Caco-2 (cell line): Measurements from ENCODE around the gene PTPN23. TPM values are rescaled to one million over a fixed set of nuclear protein-coding genes. Genes with fewer than 3 reads are reported as not detected.
"Not testable (repeated sequence)": the region's sequence is repeated elsewhere in the genome, so short reads cannot be mapped to it uniquely, and the experiment has no call there.

ENCODE experiments used
- BruUV-seq: library from RNA; stranded (reverse); fragments of 400-500 nt; replicated peaks from 2 replicates; lab custom pipeline; 2021; lab: Mats Ljungman, UMichigan
- CTCF ChIA-PET: fragments of 300-600 bp; sonication (Branson Sonifier 250); formaldehyde crosslinking; loops from one replicate; lab custom pipeline; 2022; ENCODE audit warnings: antibody characterized with exemption; lab: Charles Lee
- POLR2A ChIA-PET: fragments of 300-600 bp; sonication (Branson Sonifier 250); formaldehyde crosslinking; loops from one replicate; lab custom pipeline; 2022; ENCODE audit warnings: antibody characterized with exemption; lab: Charles Lee
- DNase-seq, 2 experiments: peaks; one replicate each; pipeline versions ENCODE4 v3.0.0 to v3.0.0-alpha.2; 2020 to 2022
- H3K27me3 ChIP-seq: replicated peaks from 2 replicates; pipeline ENCODE4 v1.6.0; 2011; ENCODE audit warnings: low read length; ENCODE audit not compliant: control insufficient read depth, insufficient read depth
- H3K36me3 ChIP-seq: 2 replicates; pipeline ENCODE4 v1.5.1; 2011; ENCODE audit warnings: low read length; ENCODE audit not compliant: control insufficient read depth, insufficient read depth
- H3K4me1 ChIP-seq: fragments of 250-450 bp; sonication (Bioruptor Pico); 2 replicates; pipeline ENCODE4 v1.5.1; 2020; ENCODE audit warnings: mild to moderate bottlenecking
- H3K4me3 ChIP-seq: 2 replicates; pipeline ENCODE4 v1.5.1; 2011; ENCODE audit warnings: low read depth, mild to moderate bottlenecking, control low read depth, low read length
- H3K9me3 ChIP-seq: fragments of 250-450 bp; sonication (Bioruptor Pico); 2 replicates; pipeline ENCODE4 v1.5.1; 2020; ENCODE audit warnings: mild to moderate bottlenecking, moderate library complexity
- H3K27ac Mint-ChIP-seq: one replicate; pipeline ENCODE4 v1.8.0; 2022; ENCODE audit warnings: mixed read lengths; ENCODE audit not compliant: unreplicated experiment
- H3K27me3 Mint-ChIP-seq: one replicate; pipeline ENCODE4 v1.8.0; 2022; ENCODE audit warnings: mixed read lengths; ENCODE audit not compliant: insufficient read depth, unreplicated experiment
- H3K36me3 Mint-ChIP-seq: one replicate; pipeline ENCODE4 v1.8.0; 2022; ENCODE audit warnings: mild to moderate bottlenecking, mixed read lengths; ENCODE audit not compliant: insufficient read depth, unreplicated experiment
- H3K4me1 Mint-ChIP-seq: one replicate; pipeline ENCODE4 v1.8.0; 2022; ENCODE audit warnings: low read depth, mixed read lengths; ENCODE audit not compliant: unreplicated experiment
- H3K4me3 Mint-ChIP-seq: one replicate; pipeline ENCODE4 v1.8.0; 2022; ENCODE audit warnings: mild to moderate bottlenecking, moderate library complexity, mixed read lengths; ENCODE audit not compliant: unreplicated experiment
- H3K9me3 Mint-ChIP-seq: one replicate; pipeline ENCODE4 v1.8.0; 2022; ENCODE audit warnings: mixed read lengths; ENCODE audit not compliant: unreplicated experiment
- CTCF ChIP-seq, 2 experiments: fragments of 200-600 bp in 1 of 2; IDR thresholded peaks; 1 replicate in 1 of 2; 2 replicates in 1 of 2; pipeline versions ENCODE4 v1.5.1 to v1.8.0; 2011 to 2022; ENCODE audit warnings: antibody characterized with exemption in 1 of 2, control low read depth in 1 of 2, inconsistent platforms in 1 of 2, low read depth in 1 of 2, low read length in 1 of 2, mild to moderate bottlenecking in 1 of 2, moderate library complexity in 1 of 2; ENCODE audit not compliant: insufficient read depth in 1 of 2, severe bottlenecking in 1 of 2, unreplicated experiment in 1 of 2
- intact Hi-C: fragments of 100-400 bp; cut with micrococcal nuclease; formaldehyde crosslinking; loops from one replicate; pipeline ENCODE4 v1.10.0; 2022; ENCODE audit not compliant: unreplicated experiment
- total RNA-seq: library from RNA; stranded (reverse); gene quantifications from 2 replicates; pipeline ENCODE4 v1.2.3, GENCODE V29; 2022

The PTPN23 gene
- total RNA-seq, 1 experiment from 2014 or later, result 49.6 TPM

DNA sequence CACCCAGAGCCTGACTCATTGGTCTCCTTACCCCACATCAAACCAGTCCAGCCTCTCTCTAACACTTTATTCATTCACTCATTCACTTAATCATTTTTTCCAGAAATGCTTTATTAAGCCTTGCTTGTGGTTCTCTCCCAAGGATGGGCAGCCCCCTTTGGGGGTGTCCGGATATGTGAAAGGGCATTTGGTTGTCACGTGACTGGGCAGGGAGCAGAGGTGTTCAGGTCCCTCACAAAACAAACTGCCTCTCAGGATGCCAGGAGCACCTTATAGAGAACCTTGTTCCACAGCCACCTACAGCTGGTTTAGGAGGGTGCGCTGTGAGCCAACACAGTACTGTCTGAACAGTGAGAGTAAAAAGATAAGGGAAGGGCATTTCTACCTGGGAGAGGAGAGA is 25.8 kb upstream of the PTPN23 start:
- peaks cover 18% of the 10 kb centered on the region for H3K9me3 Mint-ChIP-seq
- DNase-seq, result peak in 1 of 2 experiments; percentile 7
- POLR2A ChIA-PET, result no interaction called here

GRCh38 chr3:47356201-47356600 is 24.6 kb upstream of the PTPN23 start:
- peak in 1 of 2 experiments; percentile 8 for DNase-seq
- ChIA-PET POLR2A (no interaction called here), CTCF (no interaction called here)
- Mint-ChIP-seq H3K27me3 (no peaks in the 10 kb centered on the region), H3K27ac (no peak overlapping the region), H3K4me3 (no peak overlapping the region), H3K36me3 (no peaks in the 10 kb centered on the region), H3K4me1 (no peaks in the 10 kb centered on the region), H3K9me3 (peaks cover 25% of the 10 kb centered on the region)
- no peak overlapping the region for H3K4me3 ChIP-seq
- H3K4me1 ChIP-seq, result no peaks in the 10 kb centered on the region
- no peak for TF ChIP-seq CTCF (IDR thresholded peaks at IDR 0.05; ENCODE audit: insufficient read depth in 1 of 2, low read depth in 1 of 2, low read length in 1 of 2, severe bottlenecking in 1 of 2, unreplicated experiment in 1 of 2)
- H3K9me3 ChIP-seq, result peaks cover 21% of the 10 kb centered on the region
- no peaks in the 10 kb centered on the region for H3K36me3 ChIP-seq
- no TSS peak for BruUV-seq
- intact Hi-C loops, result no loop called here
- no peaks in the 10 kb centered on the region for H3K27me3 ChIP-seq

More for the DNA sequence above, 25.8 kb upstream of the PTPN23 start:
- CTCF ChIA-PET, result no interaction called here
- Mint-ChIP-seq H3K27ac (no peak overlapping the region), H3K27me3 (no peaks in the 10 kb centered on the region), H3K4me3 (no peak overlapping the region), H3K36me3 (no peaks in the 10 kb centered on the region), H3K4me1 (no peaks in the 10 kb centered on the region)
- no peak overlapping the region for H3K4me3 ChIP-seq
- no TSS peak for BruUV-seq
- no peaks in the 10 kb centered on the region for H3K27me3 ChIP-seq
- intact Hi-C loops, result no loop called here
- H3K4me1 ChIP-seq, result no peaks in the 10 kb centered on the region
- H3K36me3 ChIP-seq, result no peaks in the 10 kb centered on the region
- peaks cover 16% of the 10 kb centered on the region for H3K9me3 ChIP-seq
- TF ChIP-seq CTCF (IDR thresholded peaks at IDR 0.05; ENCODE audit: insufficient read depth in 1 of 2, low read depth in 1 of 2, low read length in 1 of 2, severe bottlenecking in 1 of 2, unreplicated experiment in 1 of 2), result no peak

DNA sequence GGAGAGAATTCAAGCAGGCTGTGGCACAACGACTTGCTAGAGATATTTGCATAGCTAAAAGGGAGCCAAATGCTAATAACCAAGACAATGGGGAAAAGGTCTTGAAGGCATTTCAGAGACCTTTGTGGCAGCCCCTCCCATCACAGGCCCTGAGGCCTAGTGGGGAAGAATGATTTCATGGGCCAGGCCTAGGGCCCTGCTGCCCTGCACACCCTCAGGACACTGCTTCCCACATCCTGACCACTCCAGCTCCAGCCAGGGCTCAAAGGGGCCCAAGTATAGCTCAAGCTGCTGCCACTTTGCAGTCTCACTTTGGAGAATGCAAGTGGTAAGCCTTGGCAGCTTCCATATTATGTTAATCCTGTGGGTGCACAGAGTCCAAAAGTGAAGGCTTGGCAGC is 21.5 kb upstream of the PTPN23 start:
- H3K27me3 Mint-ChIP-seq, result no peaks in the 10 kb centered on the region
- no peaks in the 10 kb centered on the region for H3K4me1 ChIP-seq
- no peaks in the 10 kb centered on the region for H3K27me3 ChIP-seq
- no peak overlapping the region for H3K27ac Mint-ChIP-seq
- ChIA-PET POLR2A (no interaction called here), CTCF (no interaction called here)
- TF ChIP-seq CTCF (IDR thresholded peaks at IDR 0.05; ENCODE audit: insufficient read depth in 1 of 2, low read depth in 1 of 2, low read length in 1 of 2, severe bottlenecking in 1 of 2, unreplicated experiment in 1 of 2), result no peak
- no peak for DNase-seq
- no peaks in the 10 kb centered on the region for H3K36me3 Mint-ChIP-seq
- no peak overlapping the region for H3K4me3 ChIP-seq
- H3K4me1 Mint-ChIP-seq, result no peaks in the 10 kb centered on the region
- intact Hi-C loops, result no loop called here
- no peaks in the 10 kb centered on the region for H3K36me3 ChIP-seq
- BruUV-seq, result no TSS peak
- H3K4me3 Mint-ChIP-seq, result no peak overlapping the region
- H3K9me3 ChIP-seq, result peaks cover 21% of the 10 kb centered on the region
- peaks cover 25% of the 10 kb centered on the region for H3K9me3 Mint-ChIP-seq

DNA sequence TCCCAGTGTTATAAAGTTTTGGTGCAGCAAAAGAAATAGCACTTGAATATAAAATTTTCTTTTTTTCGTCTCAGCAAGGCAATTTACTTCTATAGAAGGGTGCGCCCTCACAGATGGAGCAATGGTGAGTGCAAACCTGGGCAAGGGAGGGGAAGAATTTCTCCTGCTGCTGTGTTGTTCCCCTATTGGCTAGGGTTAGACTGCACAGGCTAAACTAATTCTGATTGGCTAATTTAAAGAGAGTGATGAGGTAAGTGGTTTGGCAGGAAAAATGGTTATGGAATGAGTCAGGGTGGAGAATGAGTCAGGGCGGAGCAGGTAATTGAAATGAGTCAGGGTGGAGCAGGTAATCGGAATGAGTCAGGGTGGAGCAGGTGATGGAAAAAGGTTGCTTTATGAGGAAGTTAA is 20.7 kb upstream of the PTPN23 start:
- CTCF ChIA-PET, BruUV-seq: not testable (repeated sequence)

More for the DNA sequence above, 20.7 kb upstream of the PTPN23 start:
- peaks cover 21% of the 10 kb centered on the region for H3K9me3 ChIP-seq
- H3K36me3 ChIP-seq, POLR2A ChIA-PET, H3K4me3 Mint-ChIP-seq, H3K27me3 ChIP-seq, H3K4me1 Mint-ChIP-seq, H3K27me3 Mint-ChIP-seq, intact Hi-C loops, H3K36me3 Mint-ChIP-seq, H3K27ac Mint-ChIP-seq, H3K4me1 ChIP-seq, H3K4me3 ChIP-seq, DNase-seq: not testable (repeated sequence)
- H3K9me3 Mint-ChIP-seq, result peaks cover 25% of the 10 kb centered on the region
